ENCODE results near the gene UGT8.

Gene UGT8

DNA sequence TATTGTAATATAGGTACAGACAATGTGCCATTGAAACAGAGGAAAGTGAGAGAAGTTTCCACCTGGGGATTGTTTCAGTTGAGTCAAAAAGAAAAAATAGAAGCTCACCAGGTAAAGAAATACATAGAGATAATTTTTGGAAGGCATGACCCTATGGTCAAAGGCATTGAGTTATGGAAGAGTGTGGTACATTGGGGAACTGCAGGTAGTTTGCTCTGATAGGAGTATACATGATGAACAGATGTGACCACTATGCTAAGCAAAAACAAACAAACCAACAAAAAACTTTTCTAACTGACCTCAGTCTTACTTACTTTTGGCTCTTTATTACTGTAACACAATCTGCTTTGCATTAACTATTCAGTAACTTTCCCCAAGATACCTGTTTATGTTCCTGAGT lies 85.9 kb downstream of the UGT8 start:
- no peak overlapping the region for H3K27ac ChIP-seq
- H4K20me1 ChIP-seq, result no peaks in the 10 kb centered on the region
- no peaks in the 10 kb centered on the region for H3K27me3 ChIP-seq
- TF ChIP-seq Cebpa-rat (IDR thresholded peaks at IDR 0.05), result no peak
- no peak overlapping the region for H3K9ac ChIP-seq
- no peaks in the 10 kb centered on the region for H3K36me3 ChIP-seq
- H3K4me2 ChIP-seq, result no peak overlapping the region
- H3K4me3 ChIP-seq, result no peak overlapping the region
- no peaks in the 10 kb centered on the region for H3K4me1 ChIP-seq
- H3K9me3 ChIP-seq, result no peaks in the 10 kb centered on the region

DNA sequence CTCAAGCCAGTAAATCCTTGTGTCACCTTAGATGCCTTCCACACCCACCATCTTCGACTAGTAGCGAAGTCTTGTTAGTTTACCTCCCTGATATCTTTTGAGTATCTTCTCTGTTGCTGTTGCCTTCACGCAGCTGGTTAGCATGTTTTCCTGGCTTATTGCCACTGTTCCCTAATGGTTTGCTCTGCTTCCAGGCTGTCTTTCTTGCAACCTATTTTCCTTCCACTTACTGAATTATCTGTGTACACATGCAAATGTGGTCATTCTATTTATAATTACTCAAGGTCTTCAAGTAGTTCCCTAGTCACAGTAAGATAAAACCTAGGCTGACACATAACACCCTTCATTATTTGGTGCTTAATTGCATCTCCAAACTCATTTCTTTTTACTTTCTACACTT lies 89.5 kb downstream of the UGT8 start:
- Histone ChIP-seq H3K4me2 (no peak overlapping the region), H3K9ac (no peak overlapping the region), H4K20me1 (no peaks in the 10 kb centered on the region), H3K9me3 (no peaks in the 10 kb centered on the region), H3K4me3 (no peak overlapping the region), H3K27me3 (no peaks in the 10 kb centered on the region), H3K4me1 (no peaks in the 10 kb centered on the region), H3K36me3 (no peaks in the 10 kb centered on the region), H3K27ac (no peak overlapping the region)
- no peak for TF ChIP-seq Cebpa-rat (IDR thresholded peaks at IDR 0.05)

DNA sequence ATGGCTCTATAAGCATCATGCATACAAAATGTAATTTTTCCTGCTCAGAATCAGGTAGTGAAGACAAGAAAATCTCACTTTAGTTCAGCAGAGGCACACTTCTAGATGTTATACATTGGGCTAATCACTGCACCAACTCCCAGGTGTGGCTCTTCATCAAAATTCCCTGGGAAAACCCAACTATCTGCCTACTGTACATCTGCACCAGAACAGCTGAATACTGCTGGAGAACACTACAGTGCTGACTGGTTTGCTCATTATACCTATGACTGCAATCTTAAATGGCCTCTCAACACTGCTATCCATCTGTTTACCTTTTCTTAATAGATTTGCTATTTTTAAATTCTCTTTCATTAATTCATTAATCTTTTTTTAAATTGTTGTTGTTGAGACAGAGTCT lies 92.0 kb downstream of the UGT8 start:
- Histone ChIP-seq H4K20me1 (no peaks in the 10 kb centered on the region), H3K9ac (no peak overlapping the region), H3K36me3 (no peaks in the 10 kb centered on the region), H3K4me1 (no peaks in the 10 kb centered on the region), H3K27ac (no peak overlapping the region), H3K4me2 (no peak overlapping the region), H3K4me3 (no peak overlapping the region), H3K27me3 (no peaks in the 10 kb centered on the region), H3K9me3 (no peaks in the 10 kb centered on the region)
- no peak for TF ChIP-seq Cebpa-rat (IDR thresholded peaks at IDR 0.05)

- Histone ChIP-seq H3K9ac (no peak overlapping the region), H3K27ac (no peak overlapping the region), H3K4me3 (no peak overlapping the region), H3K4me2 (no peak overlapping the region), H3K27me3 (no peaks in the 10 kb centered on the region), H4K20me1 (no peaks in the 10 kb centered on the region), H3K9me3 (no peaks in the 10 kb centered on the region), H3K36me3 (no peaks in the 10 kb centered on the region), H3K4me1 (no peaks in the 10 kb centered on the region)
- no peak for TF ChIP-seq Cebpa-rat (IDR thresholded peaks at IDR 0.05)
Measured at GRCh38 chr4:114691865-114692264, 93.3 kb downstream of the UGT8 start.

GRCh38 chr4:114692958-114693357 lies 94.4 kb downstream of the UGT8 start:
- Histone ChIP-seq H3K4me3 (no peak overlapping the region), H3K36me3 (no peaks in the 10 kb centered on the region), H3K9ac (no peak overlapping the region), H4K20me1 (no peaks in the 10 kb centered on the region), H3K4me2 (no peak overlapping the region), H3K4me1 (no peaks in the 10 kb centered on the region), H3K9me3 (no peaks in the 10 kb centered on the region), H3K27ac (no peak overlapping the region), H3K27me3 (no peaks in the 10 kb centered on the region)
- no peak for TF ChIP-seq Cebpa-rat (IDR thresholded peaks at IDR 0.05)

GRCh38 chr4:114694770-114695169 lies 96.2 kb downstream of the UGT8 start:
- no peaks in the 10 kb centered on the region for H3K36me3 ChIP-seq
- no peaks in the 10 kb centered on the region for H4K20me1 ChIP-seq
- no peak overlapping the region for H3K4me3 ChIP-seq
- no peak for TF ChIP-seq Cebpa-rat (IDR thresholded peaks at IDR 0.05)
- H3K4me1 ChIP-seq, result no peaks in the 10 kb centered on the region
- H3K27ac ChIP-seq, result no peak overlapping the region
- H3K27me3 ChIP-seq, result no peaks in the 10 kb centered on the region
- no peak overlapping the region for H3K9ac ChIP-seq
- no peak overlapping the region for H3K4me2 ChIP-seq
- H3K9me3 ChIP-seq, result no peaks in the 10 kb centered on the region

- H3K27me3 ChIP-seq, result no peaks in the 10 kb centered on the region
- no peak overlapping the region for H3K9ac ChIP-seq
- H3K27ac ChIP-seq, result no peak overlapping the region
- TF ChIP-seq Cebpa-rat (IDR thresholded peaks at IDR 0.05), result no peak
- no peaks in the 10 kb centered on the region for H4K20me1 ChIP-seq
- no peaks in the 10 kb centered on the region for H3K36me3 ChIP-seq
- no peaks in the 10 kb centered on the region for H3K9me3 ChIP-seq
- H3K4me3 ChIP-seq, result no peak overlapping the region
- H3K4me2 ChIP-seq, result no peak overlapping the region
- no peaks in the 10 kb centered on the region for H3K4me1 ChIP-seq
Measured at GRCh38 chr4:114698231-114698630, 99.6 kb downstream of the UGT8 start.

DNA sequence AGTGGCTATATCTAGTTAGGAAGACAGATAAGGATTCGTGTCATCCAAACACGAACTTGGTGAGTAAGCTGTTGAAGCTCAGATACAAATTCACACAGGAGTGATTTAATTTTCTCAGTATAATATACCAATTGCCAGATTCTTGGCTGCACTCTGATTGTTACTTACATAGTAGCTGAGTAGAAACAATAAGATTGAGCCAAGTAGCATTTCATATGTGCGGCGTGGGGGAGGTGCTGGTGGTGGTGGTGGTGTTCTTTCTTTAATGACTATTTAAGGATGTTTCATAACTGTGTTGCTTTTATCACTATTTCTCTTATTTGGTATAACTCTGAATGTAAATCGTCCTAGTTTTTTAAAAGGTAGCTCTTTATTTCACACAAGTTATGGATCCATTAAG lies 102.9 kb downstream of the UGT8 start:
- Histone ChIP-seq H3K27ac (no peak overlapping the region), H3K4me1 (no peaks in the 10 kb centered on the region), H3K4me2 (no peak overlapping the region), H3K4me3 (no peak overlapping the region), H4K20me1 (no peaks in the 10 kb centered on the region), H3K9ac (no peak overlapping the region), H3K9me3 (no peaks in the 10 kb centered on the region), H3K27me3 (no peaks in the 10 kb centered on the region), H3K36me3 (no peaks in the 10 kb centered on the region)
- TF ChIP-seq Cebpa-rat (IDR thresholded peaks at IDR 0.05), result no peak

DNA sequence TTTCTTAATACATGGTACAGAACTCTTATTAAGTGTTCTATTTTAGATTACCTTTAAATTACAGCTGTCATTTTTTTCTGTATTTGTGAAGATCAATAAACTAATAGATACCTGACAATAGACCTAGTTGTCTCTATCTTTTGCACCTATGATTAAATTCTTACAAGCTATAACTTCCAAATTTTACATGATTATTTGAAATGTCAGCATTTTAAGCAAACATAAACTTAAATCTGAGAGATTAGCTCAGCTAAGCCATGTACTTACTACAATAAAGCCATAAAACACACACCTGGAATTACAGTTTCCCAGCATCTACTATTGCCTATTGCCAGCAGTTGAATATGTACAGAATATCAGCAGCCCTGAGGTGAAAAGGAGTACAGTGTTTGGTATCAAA lies 118.8 kb downstream of the UGT8 start:
- H3K27ac ChIP-seq, result no peak overlapping the region
- no peak overlapping the region for H3K9ac ChIP-seq
- H3K4me3 ChIP-seq, result no peak overlapping the region
- H3K4me1 ChIP-seq, result no peaks in the 10 kb centered on the region
- H3K36me3 ChIP-seq, result no peaks in the 10 kb centered on the region
- TF ChIP-seq Cebpa-rat (IDR thresholded peaks at IDR 0.05), result no peak
- H3K27me3 ChIP-seq, result no peaks in the 10 kb centered on the region
- no peak overlapping the region for H3K4me2 ChIP-seq
- H4K20me1 ChIP-seq, result no peaks in the 10 kb centered on the region
- no peaks in the 10 kb centered on the region for H3K9me3 ChIP-seq

DNA sequence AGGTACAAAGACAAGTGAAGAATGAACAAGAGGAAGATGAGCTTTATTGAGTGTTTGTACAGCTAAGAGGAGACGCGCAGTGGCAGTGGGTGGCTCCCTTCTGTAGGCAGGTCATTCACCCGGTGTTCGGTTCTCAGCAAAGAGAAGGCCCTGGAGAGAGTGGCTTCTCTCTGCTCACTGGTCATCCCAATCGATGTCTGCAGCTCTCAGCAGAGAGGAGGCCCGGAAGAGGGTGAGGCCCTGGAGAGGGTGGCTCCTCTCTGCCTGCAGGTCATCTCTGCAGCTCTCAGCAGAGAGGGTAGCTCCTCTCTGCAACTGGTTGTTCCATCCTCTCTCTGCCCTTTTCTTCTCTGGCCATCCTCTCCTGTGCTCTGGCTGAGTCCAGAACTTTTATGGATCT lies 126.5 kb downstream of the UGT8 start:
- Histone ChIP-seq H3K4me3 (no peak overlapping the region), H3K4me1 (no peaks in the 10 kb centered on the region), H4K20me1 (no peaks in the 10 kb centered on the region), H3K9ac (no peak overlapping the region), H3K4me2 (no peak overlapping the region), H3K36me3 (no peaks in the 10 kb centered on the region), H3K27ac (no peak overlapping the region), H3K27me3 (no peaks in the 10 kb centered on the region), H3K9me3 (no peaks in the 10 kb centered on the region)
- TF ChIP-seq Cebpa-rat (IDR thresholded peaks at IDR 0.05), result no peak

GRCh38 chr4:114727461-114727860 lies 128.9 kb downstream of the UGT8 start:
- Histone ChIP-seq H3K36me3 (no peaks in the 10 kb centered on the region), H3K4me2 (no peak overlapping the region), H4K20me1 (no peaks in the 10 kb centered on the region), H3K9ac (no peak overlapping the region), H3K4me1 (no peaks in the 10 kb centered on the region), H3K9me3 (no peaks in the 10 kb centered on the region), H3K27ac (no peak overlapping the region), H3K27me3 (no peaks in the 10 kb centered on the region), H3K4me3 (no peak overlapping the region)
- TF ChIP-seq Cebpa-rat (IDR thresholded peaks at IDR 0.05), result no peak

Data from BLaER1 (cell line).